GM12878 (cell line): ENCODE measurements around the gene EPN3.

Experiments used
- BHLHE40 ChIP-seq, 2 experiments: fragments of 450-650 bp in 1 of 2; IDR thresholded peaks; 2 replicates each; pipeline ENCODE4 v1.6.1; 2011 to 2017; ENCODE audit warnings: low read depth in 2 of 2, borderline replicate concordance in 1 of 2, improper control_type of control experiment in 1 of 2, low read length in 1 of 2, mild to moderate bottlenecking in 1 of 2
- CBX3 ChIP-seq: fragments of 200-600 bp; sonication (generic); IDR thresholded peaks from 2 replicates; pipeline ENCODE4 v1.6.1; 2016; ENCODE audit warnings: low read depth, borderline replicate concordance
- CREB1 ChIP-seq: IDR thresholded peaks from 2 replicates; pipeline ENCODE4 v1.6.1; 2012; ENCODE audit warnings: low read depth, mild to moderate bottlenecking, inconsistent platforms
- EED ChIP-seq: sonication (generic); IDR thresholded peaks from 2 replicates; pipeline ENCODE4 v1.6.1; 2016; ENCODE audit warnings: antibody characterized with exemption, low read depth
- NR2C1 ChIP-seq: fragments of 450-650 bp; IDR thresholded peaks from 2 replicates; pipeline ENCODE4 v1.6.1; 2017; ENCODE audit warnings: antibody characterized with exemption, mild to moderate bottlenecking, moderate library complexity
- TF ChIP-seq, protein P1 (sequence below), 3 experiments: IDR thresholded peaks in 2 of 3; conservative IDR thresholded peaks in 1 of 3; 2 replicates each; pipeline ENCODE4 v1.5.1; 2011; ENCODE audit warnings: low read depth in 3 of 3, low read length in 3 of 3, mild to moderate bottlenecking in 3 of 3, control low read depth in 2 of 3, moderate library complexity in 2 of 3, inconsistent platforms in 1 of 3, mixed read lengths in 1 of 3; ENCODE audit not compliant: control insufficient read depth in 2 of 3, insufficient read depth in 1 of 3; ENCODE audit errors: extremely low read depth in 1 of 3

GRCh38 chr17:50584116-50584515 is 51.6 kb downstream of the EPN3 start:
- TF ChIP-seq, protein P1, sequence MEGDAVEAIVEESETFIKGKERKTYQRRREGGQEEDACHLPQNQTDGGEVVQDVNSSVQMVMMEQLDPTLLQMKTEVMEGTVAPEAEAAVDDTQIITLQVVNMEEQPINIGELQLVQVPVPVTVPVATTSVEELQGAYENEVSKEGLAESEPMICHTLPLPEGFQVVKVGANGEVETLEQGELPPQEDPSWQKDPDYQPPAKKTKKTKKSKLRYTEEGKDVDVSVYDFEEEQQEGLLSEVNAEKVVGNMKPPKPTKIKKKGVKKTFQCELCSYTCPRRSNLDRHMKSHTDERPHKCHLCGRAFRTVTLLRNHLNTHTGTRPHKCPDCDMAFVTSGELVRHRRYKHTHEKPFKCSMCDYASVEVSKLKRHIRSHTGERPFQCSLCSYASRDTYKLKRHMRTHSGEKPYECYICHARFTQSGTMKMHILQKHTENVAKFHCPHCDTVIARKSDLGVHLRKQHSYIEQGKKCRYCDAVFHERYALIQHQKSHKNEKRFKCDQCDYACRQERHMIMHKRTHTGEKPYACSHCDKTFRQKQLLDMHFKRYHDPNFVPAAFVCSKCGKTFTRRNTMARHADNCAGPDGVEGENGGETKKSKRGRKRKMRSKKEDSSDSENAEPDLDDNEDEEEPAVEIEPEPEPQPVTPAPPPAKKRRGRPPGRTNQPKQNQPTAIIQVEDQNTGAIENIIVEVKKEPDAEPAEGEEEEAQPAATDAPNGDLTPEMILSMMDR (IDR thresholded peaks at IDR 0.05 in 2 of 3, conservative IDR thresholded peaks at IDR 0.05 in 1 of 3; ENCODE audit: control insufficient read depth in 2 of 3, extremely low read depth in 1 of 3, insufficient read depth in 1 of 3, low read depth in 3 of 3, low read length in 3 of 3): no peak
- no peak for TF ChIP-seq NR2C1
- TF ChIP-seq CBX3: no peak
- TF ChIP-seq BHLHE40 (IDR thresholded peaks at IDR 0.05; ENCODE audit: borderline replicate concordance in 1 of 2, low read depth in 2 of 2, low read length in 1 of 2): no peak
- TF ChIP-seq EED: no peak
- no peak for TF ChIP-seq CREB1
